Osteoblast (primary cell): Measurements from ENCODE around the gene COTL1. TPM values are rescaled to one million over a fixed set of nuclear protein-coding genes. Genes with fewer than 3 reads are reported as not detected.
A peak's percentile ranks its signal among the peaks of the same experiment; 100 is the strongest.

Experiments
- DNase-seq: peaks from one replicate; pipeline ENCODE4 v3.0.0; 2011; ENCODE audit warnings: low spot score, mixed read lengths; ENCODE audit not compliant: insufficient read length; ENCODE audit errors: missing footprints
- H2AFZ ChIP-seq: 2 replicates; pipeline ENCODE4 v1.6.0; 2011; ENCODE audit warnings: mild to moderate bottlenecking, low read length
- H3K27ac ChIP-seq: 2 replicates; pipeline ENCODE4 v1.5.1; 2011; ENCODE audit warnings: mild to moderate bottlenecking, low read depth, low read length, moderate library complexity
- H3K27me3 ChIP-seq: 2 replicates; pipeline ENCODE4 v1.6.0; 2012; ENCODE audit warnings: mild to moderate bottlenecking, control low read depth, inconsistent platforms, low read length, moderate library complexity; ENCODE audit not compliant: insufficient read depth
- H3K36me3 ChIP-seq: 2 replicates; pipeline ENCODE4 v1.5.1; 2011; ENCODE audit warnings: mild to moderate bottlenecking, low read length, control low read depth, moderate library complexity; ENCODE audit not compliant: insufficient read depth
- H3K4me1 ChIP-seq: 2 replicates; pipeline ENCODE4 v1.5.1; 2011; ENCODE audit warnings: mild to moderate bottlenecking, low read length, control low read depth, moderate library complexity; ENCODE audit not compliant: insufficient read depth
- H3K4me2 ChIP-seq: 2 replicates; pipeline ENCODE4 v1.6.0; 2011; ENCODE audit warnings: mild to moderate bottlenecking, low read length; ENCODE audit not compliant: insufficient read depth
- H3K4me3 ChIP-seq: fragments of 200-600 bp; sonication (generic); 3 replicates; pipeline ENCODE4 v1.5.1; 2012; ENCODE audit warnings: mild to moderate bottlenecking, low read length, inconsistent platforms; ENCODE audit not compliant: insufficient read depth
- H3K79me2 ChIP-seq: 2 replicates; pipeline ENCODE4 v1.6.0; 2012; ENCODE audit warnings: mild to moderate bottlenecking, low read length, control low read depth, inconsistent platforms; ENCODE audit not compliant: insufficient read depth
- H3K9me3 ChIP-seq: 2 replicates; pipeline ENCODE4 v1.5.1; 2011; ENCODE audit warnings: low read depth, low read length, control low read depth
- H4K20me1 ChIP-seq: 2 replicates; pipeline ENCODE4 v1.6.0; 2012; ENCODE audit warnings: mild to moderate bottlenecking, low read length, control low read depth; ENCODE audit not compliant: insufficient read depth
- total RNA-seq: library from RNA; depleted of rRNA; stranded (reverse); fragments of >200 nt; gene quantifications from 2 replicates; pipeline ENCODE4 v1.2.3, GENCODE V29; 2012
- TF ChIP-seq, protein P1 (sequence below): IDR thresholded peaks from 2 replicates; pipeline ENCODE4 v1.5.1; 2011; ENCODE audit warnings: mild to moderate bottlenecking, low read depth, low read length, moderate library complexity; ENCODE audit errors: extremely low read depth

The COTL1 gene
- total RNA-seq, 1 donor, result 145 TPM

GRCh38 chr16:84612686-84613085, 5.2 kb downstream of the COTL1 start:
- DNase-seq, result no peak

GRCh38 chr16:84611041-84611440, 6.8 kb downstream of the COTL1 start:
- H3K9me3 ChIP-seq, result no peaks in the 10 kb centered on the region
- H4K20me1 ChIP-seq, result peaks cover 80% of the 10 kb centered on the region
- H3K4me2 ChIP-seq, result peak overlapping the region; percentile 6
- no peak overlapping the region for H2AFZ ChIP-seq
- H3K4me1 ChIP-seq, result peaks cover 32% of the 10 kb centered on the region
- TF ChIP-seq, protein P1, sequence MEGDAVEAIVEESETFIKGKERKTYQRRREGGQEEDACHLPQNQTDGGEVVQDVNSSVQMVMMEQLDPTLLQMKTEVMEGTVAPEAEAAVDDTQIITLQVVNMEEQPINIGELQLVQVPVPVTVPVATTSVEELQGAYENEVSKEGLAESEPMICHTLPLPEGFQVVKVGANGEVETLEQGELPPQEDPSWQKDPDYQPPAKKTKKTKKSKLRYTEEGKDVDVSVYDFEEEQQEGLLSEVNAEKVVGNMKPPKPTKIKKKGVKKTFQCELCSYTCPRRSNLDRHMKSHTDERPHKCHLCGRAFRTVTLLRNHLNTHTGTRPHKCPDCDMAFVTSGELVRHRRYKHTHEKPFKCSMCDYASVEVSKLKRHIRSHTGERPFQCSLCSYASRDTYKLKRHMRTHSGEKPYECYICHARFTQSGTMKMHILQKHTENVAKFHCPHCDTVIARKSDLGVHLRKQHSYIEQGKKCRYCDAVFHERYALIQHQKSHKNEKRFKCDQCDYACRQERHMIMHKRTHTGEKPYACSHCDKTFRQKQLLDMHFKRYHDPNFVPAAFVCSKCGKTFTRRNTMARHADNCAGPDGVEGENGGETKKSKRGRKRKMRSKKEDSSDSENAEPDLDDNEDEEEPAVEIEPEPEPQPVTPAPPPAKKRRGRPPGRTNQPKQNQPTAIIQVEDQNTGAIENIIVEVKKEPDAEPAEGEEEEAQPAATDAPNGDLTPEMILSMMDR, result no peak
- H3K79me2 ChIP-seq, result peaks cover 100% of the 10 kb centered on the region
- H3K27ac ChIP-seq, result no peak overlapping the region
- H3K36me3 ChIP-seq, result peaks cover 43% of the 10 kb centered on the region
- no peak overlapping the region for H3K4me3 ChIP-seq
- DNase-seq, result no peak
- H3K27me3 ChIP-seq, result no peaks in the 10 kb centered on the region

More at GRCh38 chr16:84612686-84613085, 5.2 kb downstream of the COTL1 start:
- no peak overlapping the region for H3K4me2 ChIP-seq
- H4K20me1 ChIP-seq, result peaks cover 86% of the 10 kb centered on the region
- no peak overlapping the region for H2AFZ ChIP-seq
- H3K79me2 ChIP-seq, result peaks cover 100% of the 10 kb centered on the region
- H3K27me3 ChIP-seq, result no peaks in the 10 kb centered on the region
- no peaks in the 10 kb centered on the region for H3K9me3 ChIP-seq
- TF ChIP-seq, protein P1, result no peak
- no peak overlapping the region for H3K27ac ChIP-seq
- peaks cover 38% of the 10 kb centered on the region for H3K4me1 ChIP-seq
- no peak overlapping the region for H3K4me3 ChIP-seq
- H3K36me3 ChIP-seq, result peaks cover 44% of the 10 kb centered on the region

DNA sequence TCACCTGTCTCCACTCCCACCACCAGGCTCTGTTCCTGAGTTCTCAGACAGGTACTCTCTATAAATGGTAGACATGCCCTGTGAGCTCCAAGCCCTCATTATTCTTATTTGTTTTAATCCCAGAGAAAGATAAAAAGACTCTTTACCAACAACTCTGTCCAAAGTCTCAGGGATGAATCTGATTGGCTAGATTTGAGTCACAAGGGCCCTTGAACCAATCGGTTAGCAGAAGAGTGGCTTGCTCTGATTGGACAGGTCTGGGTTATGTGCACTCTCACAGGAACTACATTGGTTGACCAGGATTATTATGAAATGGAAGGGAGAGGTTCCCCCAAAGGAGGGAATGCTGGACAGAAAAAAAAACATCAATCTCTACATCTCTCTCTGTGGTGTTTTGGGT, 7.5 kb downstream of the COTL1 start:
- H3K9me3 ChIP-seq, result no peaks in the 10 kb centered on the region
- peaks cover 36% of the 10 kb centered on the region for H3K36me3 ChIP-seq
- no peak overlapping the region for H3K27ac ChIP-seq
- no peak overlapping the region for H3K4me3 ChIP-seq
- peaks cover 100% of the 10 kb centered on the region for H3K79me2 ChIP-seq
- H2AFZ ChIP-seq, result no peak overlapping the region
- H3K4me1 ChIP-seq, result peaks cover 25% of the 10 kb centered on the region
- peaks cover 76% of the 10 kb centered on the region for H4K20me1 ChIP-seq
- no peak overlapping the region for H3K4me2 ChIP-seq
- DNase-seq, result no peak
- TF ChIP-seq, protein P1, result no peak
- H3K27me3 ChIP-seq, result no peaks in the 10 kb centered on the region

DNA sequence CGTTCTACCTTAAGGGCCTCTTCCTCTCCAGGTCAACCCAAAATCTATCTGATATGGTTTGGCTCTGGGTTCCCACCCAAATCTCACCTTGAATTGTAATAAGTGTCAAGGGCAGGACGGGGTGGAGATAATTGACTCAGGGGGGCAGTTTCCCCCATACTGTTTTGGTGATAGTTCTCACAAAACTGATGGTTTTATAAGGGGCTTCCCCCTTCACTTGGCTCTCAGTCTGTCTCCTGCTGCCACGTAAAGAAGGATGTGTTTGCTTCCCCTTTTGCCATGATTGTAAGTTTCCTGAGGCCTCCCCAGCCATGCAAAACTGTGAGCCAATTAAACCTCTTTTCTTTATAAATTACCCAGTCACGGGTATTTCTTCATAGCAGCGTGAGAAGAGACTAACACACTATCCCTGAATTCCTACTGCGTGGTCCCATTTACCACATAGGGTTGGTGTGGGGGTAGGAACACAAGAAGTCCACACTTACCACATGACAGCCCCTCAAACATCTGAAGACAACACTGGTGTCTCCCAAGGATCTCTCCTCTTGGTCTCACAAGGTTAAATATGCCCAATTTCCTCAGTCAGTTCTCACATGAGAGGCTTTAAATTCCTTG, 8.2 kb downstream of the COTL1 start:
- TF ChIP-seq, protein P1, result no peak
- H2AFZ ChIP-seq, result no peak overlapping the region
- H3K27me3 ChIP-seq, result no peaks in the 10 kb centered on the region
- peaks cover 18% of the 10 kb centered on the region for H3K4me1 ChIP-seq
- H3K9me3 ChIP-seq, result no peaks in the 10 kb centered on the region
- H3K27ac ChIP-seq, result no peak overlapping the region
- peaks cover 29% of the 10 kb centered on the region for H3K36me3 ChIP-seq
- H4K20me1 ChIP-seq, result peaks cover 76% of the 10 kb centered on the region
- H3K4me3 ChIP-seq, result no peak overlapping the region
- peaks cover 100% of the 10 kb centered on the region for H3K79me2 ChIP-seq
- no peak overlapping the region for H3K4me2 ChIP-seq
- DNase-seq, result no peak
